Measurements from ENCODE around the gene WDFY4.

The WDFY4 gene

GRCh38 chr10:48931188-48931587, 246.5 kb downstream of the WDFY4 start:
- Histone ChIP-seq H3K36me3 (no peaks in the 10 kb centered on the region), H3K27ac (no peak overlapping the region), H3K27me3 (ENCODE audit: insufficient read depth, low read depth, severe bottlenecking) (peaks cover 3% of the 10 kb centered on the region), H3K4me3 (ENCODE audit: low read depth, low read length) (no peak overlapping the region), H3K9me3 (ENCODE audit: severe bottlenecking) (no peaks in the 10 kb centered on the region)
- DNase-seq = no peak
- TF ChIP-seq CTCF (IDR thresholded peaks at IDR 0.05; ENCODE audit: low read depth, low read length) = no peak

GRCh38 chr10:48932831-48933664, 248.4 kb downstream of the WDFY4 start:
- Histone ChIP-seq H3K9me3 (ENCODE audit: severe bottlenecking) (no peaks in the 10 kb centered on the region), H3K4me3 (ENCODE audit: low read depth, low read length) (no peak overlapping the region), H3K27ac (no peak overlapping the region), H3K36me3 (no peaks in the 10 kb centered on the region), H3K27me3 (ENCODE audit: insufficient read depth, low read depth, severe bottlenecking) (peaks cover 5% of the 10 kb centered on the region)
- no peak for TF ChIP-seq CTCF (IDR thresholded peaks at IDR 0.05; ENCODE audit: low read depth, low read length)
- DNase-seq = no peak

- H3K36me3 ChIP-seq = no peaks in the 10 kb centered on the region
- no peak overlapping the region for H3K27ac ChIP-seq
- H3K27me3 ChIP-seq (ENCODE audit: insufficient read depth, low read depth, severe bottlenecking) = peaks cover 7% of the 10 kb centered on the region
- H3K4me3 ChIP-seq (ENCODE audit: low read depth, low read length) = no peak overlapping the region
- DNase-seq = no peak
- H3K9me3 ChIP-seq (ENCODE audit: severe bottlenecking) = no peaks in the 10 kb centered on the region
- no peak for TF ChIP-seq CTCF (IDR thresholded peaks at IDR 0.05; ENCODE audit: low read depth, low read length)
Measured at GRCh38 chr10:48934672-48935501, 250.2 kb downstream of the WDFY4 start.

- TF ChIP-seq CTCF (IDR thresholded peaks at IDR 0.05; ENCODE audit: low read depth, low read length) = no peak
Measured at GRCh38 chr10:48935577-48935976, 250.9 kb downstream of the WDFY4 start.

GRCh38 chr10:48937796-48938195, 253.1 kb downstream of the WDFY4 start:
- TF ChIP-seq CTCF (IDR thresholded peaks at IDR 0.05; ENCODE audit: low read depth, low read length) = no peak
- Histone ChIP-seq H3K36me3 (no peaks in the 10 kb centered on the region), H3K27ac (no peak overlapping the region), H3K9me3 (ENCODE audit: severe bottlenecking) (no peaks in the 10 kb centered on the region), H3K27me3 (ENCODE audit: insufficient read depth, low read depth, severe bottlenecking) (peaks cover 12% of the 10 kb centered on the region), H3K4me3 (ENCODE audit: low read depth, low read length) (no peak overlapping the region)
- DNase-seq = no peak

More at GRCh38 chr10:48935577-48935976, 250.9 kb downstream of the WDFY4 start:
- DNase-seq = no peak
- H3K9me3 ChIP-seq (ENCODE audit: severe bottlenecking) = no peaks in the 10 kb centered on the region
- peaks cover 7% of the 10 kb centered on the region for H3K27me3 ChIP-seq (ENCODE audit: insufficient read depth, low read depth, severe bottlenecking)
- no peak overlapping the region for H3K4me3 ChIP-seq (ENCODE audit: low read depth, low read length)
- H3K36me3 ChIP-seq = no peaks in the 10 kb centered on the region
- H3K27ac ChIP-seq = no peak overlapping the region
